Measurements from ENCODE around the gene B3GALNT2.

The B3GALNT2 gene

GRCh38 chr1:235411489-235412486, 92.5 kb downstream of the B3GALNT2 start (continued):
- TF ChIP-seq PRDM2 (tag by site-specific recombination; IDR thresholded peaks at IDR 0.05; ENCODE audit: borderline replicate concordance): no peak
- TF ChIP-seq ZNF23 (tag by site-specific recombination; IDR thresholded peaks at IDR 0.05; ENCODE audit: borderline replicate concordance): no peak
- TF ChIP-seq ZNF600 (tag by site-specific recombination; IDR thresholded peaks at IDR 0.05): peak; percentile 78
- no peak for TF ChIP-seq ZNF596 (tag by site-specific recombination; IDR thresholded peaks at IDR 0.05)
- peak; percentile 82 for TF ChIP-seq IKZF3 (tag by site-specific recombination; IDR thresholded peaks at IDR 0.05)
- TF ChIP-seq OSR2 (tag by site-specific recombination; IDR thresholded peaks at IDR 0.05): no peak

- Histone ChIP-seq H3K36me3 (ENCODE audit: control insufficient read depth in 2 of 2, insufficient read depth in 1 of 2, low read length in 2 of 2) (peaks cover 4 to 10% of the 10 kb centered on the region in 2 experiments), H3K4me1 (ENCODE audit: control insufficient read depth, insufficient read depth, low read length) (peaks cover 25% of the 10 kb centered on the region), H3K9me3 (ENCODE audit: control insufficient read depth, insufficient read depth, low read depth, low read length) (no peaks in the 10 kb centered on the region), H3K4me3 (ENCODE audit: low read depth, low read length) (no peak overlapping the region), H3K27ac (ENCODE audit: extremely low read depth, low read depth, low read length) (no peak overlapping the region)
- CTCF ChIA-PET: interaction anchor here (0.6 to 0.7 kb wide), 2 partner anchors 312 to 1906 kb away, joined by 3 read pairs; no protein-coding TSS in a partner anchor
- POLR2A ChIA-PET: no interaction called here
- TF ChIP-seq ZNF639 (tag by site-specific recombination; IDR thresholded peaks at IDR 0.05) (no peak), ZNF521 (tag by site-specific recombination; IDR thresholded peaks at IDR 0.05) (no peak), SCRT2 (tag by site-specific recombination; IDR thresholded peaks at IDR 0.05) (no peak), TCF7L2 (IDR thresholded peaks at IDR 0.05; ENCODE audit: borderline replicate concordance, low read depth, low read length) (no peak), ZNF585B (tag by site-specific recombination; IDR thresholded peaks at IDR 0.05) (no peak), KLF8 (tag by site-specific recombination; IDR thresholded peaks at IDR 0.05) (no peak), ZNF175 (tag by site-specific recombination; IDR thresholded peaks at IDR 0.05) (no peak), ZIC2 (tag by site-specific recombination; IDR thresholded peaks at IDR 0.05) (no peak), ZNF354C (tag by site-specific recombination; IDR thresholded peaks at IDR 0.05; ENCODE audit: borderline replicate concordance, low read depth) (no peak), REST (tag by site-specific recombination; IDR thresholded peaks at IDR 0.05) (no peak), ZNF785 (tag by site-specific recombination; IDR thresholded peaks at IDR 0.05) (no peak), GLIS1 (tag by site-specific recombination; IDR thresholded peaks at IDR 0.05) (no peak), ZNF133 (tag by site-specific recombination; IDR thresholded peaks at IDR 0.05) (no peak), ZNF624 (tag by site-specific recombination; IDR thresholded peaks at IDR 0.05) (no peak), HIC1 (tag by site-specific recombination; IDR thresholded peaks at IDR 0.05) (no peak), ZNF311 (tag by site-specific recombination; IDR thresholded peaks at IDR 0.05; ENCODE audit: borderline replicate concordance) (no peak), ZBTB8A (tag by site-specific recombination; IDR thresholded peaks at IDR 0.05) (no peak)
Measured at GRCh38 chr1:235410467-235410866, 93.8 kb downstream of the B3GALNT2 start.
